Panc1 (cell line): Measurements from ENCODE around the gene DCAF15. TPM values are rescaled to one million over a fixed set of nuclear protein-coding genes. Genes with fewer than 3 reads are reported as not detected.
A peak's percentile ranks its signal among the peaks of the same experiment; 100 is the strongest.

Experiments
- ATAC-seq: fragments of 200-7000 bp; cut with Tn5 transposase; 2 replicates; pipeline ENCODE4 v1.9.1; 2020; ENCODE audit warnings: mild to moderate bottlenecking, moderate library complexity
- BruUV-seq: library from RNA; stranded (reverse); fragments of 400-500 nt; replicated peaks from 2 replicates; lab custom pipeline; 2021; lab: Mats Ljungman, UMichigan
- CTCF ChIA-PET: fragments of 300-600 bp; sonication (Branson Sonifier 250); formaldehyde crosslinking; loops from one replicate; lab custom pipeline; 2022; ENCODE audit warnings: antibody characterized with exemption; lab: Charles Lee
- POLR2A ChIA-PET: fragments of 300-600 bp; sonication (Branson Sonifier 250); formaldehyde crosslinking; loops from one replicate; lab custom pipeline; 2022; ENCODE audit warnings: antibody characterized with exemption; lab: Charles Lee
- DNase-seq: peaks from one replicate; pipeline ENCODE4 v3.0.0-alpha.2; 2010; ENCODE audit warnings: low read depth, low spot score
- H3K27ac ChIP-seq: 2 replicates; pipeline ENCODE4 v1.5.1; 2011; ENCODE audit warnings: mild to moderate bottlenecking, low read length, inconsistent platforms
- H3K27me3 ChIP-seq: fragments of 200-500 bp; sonication (Bioruptor generic); 2 replicates; pipeline ENCODE4 v1.6.0; 2014; ENCODE audit warnings: low read length, inconsistent platforms; ENCODE audit not compliant: control insufficient read depth, insufficient read depth
- H3K36me3 ChIP-seq: fragments of 200-500 bp; sonication (Bioruptor generic); 2 replicates; pipeline ENCODE4 v1.5.1; 2014; ENCODE audit warnings: inconsistent platforms, mild to moderate bottlenecking, low read length, moderate library complexity; ENCODE audit not compliant: control insufficient read depth, insufficient read depth
- H3K4me1 ChIP-seq: 2 replicates; pipeline ENCODE4 v1.5.1; 2011; ENCODE audit warnings: inconsistent platforms, mild to moderate bottlenecking, low read length, moderate library complexity; ENCODE audit not compliant: control insufficient read depth, insufficient read depth
- H3K4me3 ChIP-seq, 2 experiments: 2 replicates each; pipeline ENCODE4 v1.5.1; 2011 to 2012; ENCODE audit warnings: low read depth in 2 of 2, low read length in 2 of 2, mild to moderate bottlenecking in 2 of 2, inconsistent platforms in 1 of 2, moderate library complexity in 1 of 2
- H3K9me3 ChIP-seq: fragments of 200-500 bp; sonication (Bioruptor generic); 2 replicates; pipeline ENCODE4 v1.5.1; 2014; ENCODE audit warnings: low read depth, mild to moderate bottlenecking, inconsistent platforms, low read length, moderate library complexity; ENCODE audit not compliant: control insufficient read depth, insufficient read depth
- CTCF ChIP-seq: fragments of 450-650 bp; IDR thresholded peaks from 2 replicates; pipeline ENCODE4 v1.5.1; 2017; ENCODE audit warnings: mild to moderate bottlenecking
- POLR2AphosphoS5 ChIP-seq: IDR thresholded peaks from 2 replicates; pipeline ENCODE4 v1.6.1; 2012; ENCODE audit warnings: mild to moderate bottlenecking, low read depth, low read length, moderate library complexity
- SIN3A ChIP-seq: IDR thresholded peaks from 2 replicates; pipeline ENCODE4 v1.6.1; 2012; ENCODE audit warnings: low read depth, mild to moderate bottlenecking, low read length, moderate library complexity, borderline replicate concordance; ENCODE audit not compliant: insufficient read depth
- TCF7L2 ChIP-seq: IDR thresholded peaks from 2 replicates; pipeline ENCODE4 v1.6.1; 2011; ENCODE audit warnings: mild to moderate bottlenecking, low read depth, low read length, inconsistent platforms
- in situ Hi-C: cut with HindIII; loops from 2 replicates; pipeline ENCODE4 v1.10.0; 2016; ENCODE audit warnings: low sequenced_read_pairs, low pct_unique_long_range_greater_than_20kb
- intact Hi-C: fragments of 100-400 bp; cut with micrococcal nuclease; formaldehyde crosslinking; loops from one replicate; pipeline ENCODE4 v1.10.0; 2022; ENCODE audit not compliant: unreplicated experiment
- total RNA-seq: library from RNA; stranded (reverse); gene quantifications from one replicate; pipeline ENCODE4 v1.2.1, GENCODE V29; 2021; ENCODE audit not compliant: unreplicated experiment
- TF ChIP-seq, protein P1 (sequence below), 2 experiments: IDR thresholded peaks; 2 replicates each; pipeline ENCODE4 v1.6.1; 2011 to 2012; ENCODE audit warnings: low read depth in 2 of 2, control low read depth in 1 of 2, low read length in 1 of 2, mild to moderate bottlenecking in 1 of 2, moderate library complexity in 1 of 2; ENCODE audit not compliant: insufficient read depth in 1 of 2

DCAF15 gene
- total RNA-seq, 1 experiment from 2014 or later: 38.8 TPM

DNA sequence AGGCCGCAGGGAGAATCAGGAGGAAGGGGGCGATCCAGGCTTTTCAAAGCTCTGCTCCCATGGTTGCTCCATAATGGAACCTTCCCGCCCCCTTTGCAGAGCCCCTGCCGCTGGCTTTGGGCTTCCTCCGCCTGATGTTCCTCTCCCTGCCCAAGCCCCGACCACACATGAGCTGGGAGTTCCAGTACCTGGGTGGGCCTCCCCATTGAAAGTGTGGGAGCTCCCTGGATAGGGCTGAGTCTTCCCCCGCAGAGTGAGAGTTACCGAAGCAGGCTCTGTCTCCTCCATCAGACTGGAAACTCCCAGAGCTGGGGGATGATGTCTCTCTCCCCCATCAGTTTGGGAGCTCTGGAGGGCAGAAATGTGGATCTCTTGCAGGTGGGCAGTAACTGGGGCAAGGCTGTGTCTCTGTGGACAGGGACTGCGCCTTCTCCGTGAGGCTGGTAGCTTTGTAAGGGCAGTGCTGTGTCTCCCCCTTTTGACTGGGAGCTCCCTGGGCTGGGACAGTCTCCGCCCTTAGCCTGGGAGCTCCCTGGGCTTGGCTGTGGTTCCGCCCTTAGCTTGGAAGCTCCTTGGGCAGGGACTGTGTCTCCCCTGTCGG, 722 bp downstream of the DCAF15 start:
- peaks cover 6% of the 10 kb centered on the region for H3K4me1 ChIP-seq
- TF ChIP-seq SIN3A: 0 out of 2 replicates have a peak, but pooled peaks have one; percentile 13
- TF ChIP-seq POLR2AphosphoS5: no peak
- no peaks in the 10 kb centered on the region for H3K9me3 ChIP-seq
- ATAC-seq (peak; percentile 44), DNase-seq (no peak)
- H3K36me3 ChIP-seq: no peaks in the 10 kb centered on the region; the same call in 1 of the 2 replicates
- intact Hi-C loops: no loop called here
- POLR2A ChIA-PET: interaction anchor here (0.5 kb wide), 1 partner anchor 80 kb away, joined by 9 read pairs; no protein-coding TSS in a partner anchor
- in situ Hi-C loops: no loop called here
- peak overlapping the region; percentile 82 to 84 for H3K4me3 ChIP-seq
- BruUV-seq: no TSS peak
- peak overlapping the region; percentile 84 for H3K27ac ChIP-seq
- CTCF ChIA-PET: no interaction called here
- H3K27me3 ChIP-seq: no peaks in the 10 kb centered on the region

DNA sequence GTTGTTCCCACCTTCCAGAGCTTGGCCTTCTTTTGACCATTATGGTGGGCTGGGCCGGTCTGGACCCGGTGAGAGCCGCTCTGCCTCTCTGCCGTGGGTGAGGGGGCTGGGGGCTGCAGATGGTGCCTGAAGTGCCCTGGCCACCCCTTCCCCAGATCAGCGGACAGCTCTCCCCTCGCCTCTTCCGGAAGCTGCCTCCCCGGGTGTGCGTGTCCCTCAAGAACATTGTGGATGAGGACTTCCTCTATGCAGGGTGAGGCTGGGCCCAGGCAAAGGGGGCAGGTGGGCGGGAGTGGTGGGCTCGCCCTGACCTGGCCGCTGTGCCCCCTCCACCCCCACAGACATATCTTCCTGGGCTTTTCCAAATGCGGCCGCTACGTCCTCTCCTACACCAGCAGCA, 1.9 kb downstream of the DCAF15 start:
- no TSS peak for BruUV-seq
- Histone ChIP-seq H3K4me1 (peaks cover 6% of the 10 kb centered on the region), H3K27me3 (no peaks in the 10 kb centered on the region), H3K9me3 (no peaks in the 10 kb centered on the region), H3K4me3 (no peak overlapping the region), H3K27ac (no peak overlapping the region), H3K36me3 (no peaks in the 10 kb centered on the region; the same call in 1 of the 2 replicates)
- ChIA-PET POLR2A (no interaction called here), CTCF (no interaction called here)
- intact Hi-C loops (no loop called here), in situ Hi-C loops (no loop called here)
- ATAC-seq: no peak
- DNase-seq: no peak
- no peak for TF ChIP-seq CTCF
- TF ChIP-seq, protein P1, sequence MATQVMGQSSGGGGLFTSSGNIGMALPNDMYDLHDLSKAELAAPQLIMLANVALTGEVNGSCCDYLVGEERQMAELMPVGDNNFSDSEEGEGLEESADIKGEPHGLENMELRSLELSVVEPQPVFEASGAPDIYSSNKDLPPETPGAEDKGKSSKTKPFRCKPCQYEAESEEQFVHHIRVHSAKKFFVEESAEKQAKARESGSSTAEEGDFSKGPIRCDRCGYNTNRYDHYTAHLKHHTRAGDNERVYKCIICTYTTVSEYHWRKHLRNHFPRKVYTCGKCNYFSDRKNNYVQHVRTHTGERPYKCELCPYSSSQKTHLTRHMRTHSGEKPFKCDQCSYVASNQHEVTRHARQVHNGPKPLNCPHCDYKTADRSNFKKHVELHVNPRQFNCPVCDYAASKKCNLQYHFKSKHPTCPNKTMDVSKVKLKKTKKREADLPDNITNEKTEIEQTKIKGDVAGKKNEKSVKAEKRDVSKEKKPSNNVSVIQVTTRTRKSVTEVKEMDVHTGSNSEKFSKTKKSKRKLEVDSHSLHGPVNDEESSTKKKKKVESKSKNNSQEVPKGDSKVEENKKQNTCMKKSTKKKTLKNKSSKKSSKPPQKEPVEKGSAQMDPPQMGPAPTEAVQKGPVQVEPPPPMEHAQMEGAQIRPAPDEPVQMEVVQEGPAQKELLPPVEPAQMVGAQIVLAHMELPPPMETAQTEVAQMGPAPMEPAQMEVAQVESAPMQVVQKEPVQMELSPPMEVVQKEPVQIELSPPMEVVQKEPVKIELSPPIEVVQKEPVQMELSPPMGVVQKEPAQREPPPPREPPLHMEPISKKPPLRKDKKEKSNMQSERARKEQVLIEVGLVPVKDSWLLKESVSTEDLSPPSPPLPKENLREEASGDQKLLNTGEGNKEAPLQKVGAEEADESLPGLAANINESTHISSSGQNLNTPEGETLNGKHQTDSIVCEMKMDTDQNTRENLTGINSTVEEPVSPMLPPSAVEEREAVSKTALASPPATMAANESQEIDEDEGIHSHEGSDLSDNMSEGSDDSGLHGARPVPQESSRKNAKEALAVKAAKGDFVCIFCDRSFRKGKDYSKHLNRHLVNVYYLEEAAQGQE (IDR thresholded peaks at IDR 0.05; ENCODE audit: insufficient read depth in 1 of 2, low read depth in 2 of 2, low read length in 1 of 2): no peak
- no peak for TF ChIP-seq TCF7L2
- no peak for TF ChIP-seq POLR2AphosphoS5
- no peak for TF ChIP-seq SIN3A
